Ascending aorta (tissue), 2 donors: Measurements from ENCODE around the gene HS1BP3. TPM values are rescaled to one million over a fixed set of nuclear protein-coding genes. Genes with fewer than 3 reads are reported as not detected.

Experiments used
- DNase-seq, 2 donors: peaks; one replicate each; pipeline ENCODE4 v3.0.0-alpha.2; 2019; ENCODE audit warnings: low spot score in 2 of 2
- H3K27ac ChIP-seq, 2 donors: fragments of 200-600 bp; sonication (generic); one replicate each; pipeline ENCODE4 v1.5.1; 2016 to 2017; ENCODE audit warnings: mild to moderate bottlenecking in 1 of 2
- H3K27me3 ChIP-seq: fragments of 200-600 bp; sonication (generic); one replicate; pipeline ENCODE4 v1.5.1; 2017
- H3K36me3 ChIP-seq, 2 donors: fragments of 200-600 bp; sonication (generic); one replicate each; pipeline ENCODE4 v1.5.1; 2016
- H3K4me1 ChIP-seq, 2 donors: fragments of 200-600 bp; sonication (generic); one replicate each; pipeline ENCODE4 v1.5.1; 2016 to 2017; ENCODE audit warnings: mild to moderate bottlenecking in 1 of 2
- H3K4me3 ChIP-seq, 2 donors: fragments of 200-600 bp; sonication (generic); one replicate each; pipeline ENCODE4 v1.5.1; 2016 to 2017; ENCODE audit warnings: mild to moderate bottlenecking in 1 of 2
- H3K9me3 ChIP-seq, 2 donors: fragments of 200-600 bp; sonication (generic); one replicate each; pipeline ENCODE4 v1.5.1; 2016
- intact Hi-C: fragments of 100-400 bp; cut with DNase I; formaldehyde crosslinking; loops from one replicate; pipeline ENCODE4 v1.15.1; 2023
- total RNA-seq: library from RNA; depleted of rRNA; stranded (reverse); fragments of >200 nt; gene quantifications from one replicate; pipeline ENCODE4 v1.1.0, GENCODE V29; 2016
- TF ChIP-seq, protein P1 (sequence below), 3 experiments: fragments of 200-600 bp in 2 of 3; fragments of 450-650 bp in 1 of 3; sonication (generic) in 2 of 3; IDR thresholded peaks; one replicate each; pipeline ENCODE4 v1.5.1; 2016 to 2019; ENCODE audit warnings: antibody characterized with exemption in 3 of 3, mild to moderate bottlenecking in 1 of 3, moderate library complexity in 1 of 3

The HS1BP3 gene
- total RNA-seq, 1 donor from 2014 or later: 40.0 TPM

- DNase-seq: peak in 1 of 2 donors; percentile 94
- intact Hi-C loops: loop anchor here (1.0 to 2.0 kb wide), 3 partner anchors 57 to 257 kb away; no protein-coding TSS in a partner anchor
- H3K27ac ChIP-seq: peak overlapping the region; percentile 68 to 99
Measured at GRCh38 chr2:20635675-20636584, 15.0 kb downstream of the HS1BP3 start.

GRCh38 chr2:20635113-20635510 is 15.8 kb downstream of the HS1BP3 start:
- TF ChIP-seq, protein P1, sequence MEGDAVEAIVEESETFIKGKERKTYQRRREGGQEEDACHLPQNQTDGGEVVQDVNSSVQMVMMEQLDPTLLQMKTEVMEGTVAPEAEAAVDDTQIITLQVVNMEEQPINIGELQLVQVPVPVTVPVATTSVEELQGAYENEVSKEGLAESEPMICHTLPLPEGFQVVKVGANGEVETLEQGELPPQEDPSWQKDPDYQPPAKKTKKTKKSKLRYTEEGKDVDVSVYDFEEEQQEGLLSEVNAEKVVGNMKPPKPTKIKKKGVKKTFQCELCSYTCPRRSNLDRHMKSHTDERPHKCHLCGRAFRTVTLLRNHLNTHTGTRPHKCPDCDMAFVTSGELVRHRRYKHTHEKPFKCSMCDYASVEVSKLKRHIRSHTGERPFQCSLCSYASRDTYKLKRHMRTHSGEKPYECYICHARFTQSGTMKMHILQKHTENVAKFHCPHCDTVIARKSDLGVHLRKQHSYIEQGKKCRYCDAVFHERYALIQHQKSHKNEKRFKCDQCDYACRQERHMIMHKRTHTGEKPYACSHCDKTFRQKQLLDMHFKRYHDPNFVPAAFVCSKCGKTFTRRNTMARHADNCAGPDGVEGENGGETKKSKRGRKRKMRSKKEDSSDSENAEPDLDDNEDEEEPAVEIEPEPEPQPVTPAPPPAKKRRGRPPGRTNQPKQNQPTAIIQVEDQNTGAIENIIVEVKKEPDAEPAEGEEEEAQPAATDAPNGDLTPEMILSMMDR (IDR thresholded peaks at IDR 0.05): no peak
- no peaks in the 10 kb centered on the region for H3K9me3 ChIP-seq
- no peak for DNase-seq
- peaks cover 28 to 57% of the 10 kb centered on the region in 2 donors for H3K4me1 ChIP-seq
- peaks cover 4 to 15% of the 10 kb centered on the region in 2 donors for H3K36me3 ChIP-seq
- intact Hi-C loops: loop anchor here (2.0 kb wide), 2 partner anchors 56 to 256 kb away; no protein-coding TSS in a partner anchor
- H3K4me3 ChIP-seq: peak overlapping the region in 1 of 2 donors; percentile 30
- no peaks in the 10 kb centered on the region for H3K27me3 ChIP-seq
- H3K27ac ChIP-seq: peak overlapping the region; percentile 68 to 99

More at GRCh38 chr2:20635675-20636584, 15.0 kb downstream of the HS1BP3 start:
- Histone ChIP-seq H3K4me3 (peak overlapping the region in 1 of 2 donors; percentile 40), H3K9me3 (no peaks in the 10 kb centered on the region), H3K4me1 (peaks cover 31 to 65% of the 10 kb centered on the region in 2 donors), H3K27me3 (no peaks in the 10 kb centered on the region), H3K36me3 (peaks cover 4 to 17% of the 10 kb centered on the region in 2 donors)
- TF ChIP-seq, protein P1 (IDR thresholded peaks at IDR 0.05): peak; percentile 94 to 98 (median 96)

DNA sequence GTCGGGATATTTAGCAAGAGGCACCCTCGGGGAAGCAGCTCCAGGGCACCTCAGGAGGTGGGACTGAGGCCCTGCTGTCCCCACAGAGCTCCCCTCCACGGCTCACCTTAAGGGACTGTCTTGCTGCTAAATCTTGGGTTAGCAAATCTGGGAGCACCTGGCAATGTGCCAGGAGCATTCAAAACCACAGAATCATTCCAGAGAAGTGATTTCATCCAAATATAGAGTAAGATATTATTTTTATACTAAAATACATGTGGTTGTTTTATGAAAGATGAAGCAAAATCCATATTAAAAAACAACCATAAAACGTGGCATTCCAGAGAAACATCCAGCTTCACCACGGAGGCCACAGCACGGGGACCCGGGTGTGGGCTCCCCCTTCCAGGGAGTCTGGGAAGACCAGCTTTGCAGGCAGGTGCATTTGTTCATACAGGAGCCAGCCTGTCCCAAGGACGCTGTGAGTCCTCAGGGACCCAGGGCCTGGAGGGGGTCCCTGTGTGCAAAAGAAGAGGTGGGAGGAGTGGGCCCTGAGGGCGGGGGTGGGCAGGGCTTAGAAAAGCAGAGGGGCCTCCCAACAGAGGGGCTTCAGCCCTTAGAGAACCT is 16.3 kb downstream of the HS1BP3 start:
- peak in 1 of 2 donors; percentile 88 for DNase-seq

GRCh38 chr2:20633794-20634506 is 16.9 kb downstream of the HS1BP3 start:
- Histone ChIP-seq H3K27me3 (no peaks in the 10 kb centered on the region), H3K4me3 (no peak overlapping the region), H3K4me1 (peaks cover 28 to 46% of the 10 kb centered on the region in 2 donors), H3K36me3 (peaks cover 8 to 17% of the 10 kb centered on the region in 2 donors), H3K9me3 (no peaks in the 10 kb centered on the region), H3K27ac (peak overlapping the region; percentile 68 to 99)
- intact Hi-C loops: loop anchor here (1.0 to 5.0 kb wide), 4 partner anchors 16 to 255 kb away; no protein-coding TSS in a partner anchor
- peak in 1 of 2 donors; percentile 85 for DNase-seq
- TF ChIP-seq, protein P1 (IDR thresholded peaks at IDR 0.05): no peak

More for the DNA sequence above, 16.3 kb downstream of the HS1BP3 start:
- intact Hi-C loops: loop anchor here (1.0 to 5.0 kb wide), 4 partner anchors 16 to 256 kb away; no protein-coding TSS in a partner anchor
- Histone ChIP-seq H3K4me1 (peaks cover 28 to 53% of the 10 kb centered on the region in 2 donors), H3K9me3 (no peaks in the 10 kb centered on the region), H3K4me3 (peak overlapping the region in 1 of 2 donors; percentile 30), H3K27me3 (no peaks in the 10 kb centered on the region), H3K27ac (peak overlapping the region; percentile 68 to 99), H3K36me3 (peaks cover 6 to 14% of the 10 kb centered on the region in 2 donors)
- TF ChIP-seq, protein P1 (IDR thresholded peaks at IDR 0.05): no peak

- Histone ChIP-seq H3K9me3 (no peaks in the 10 kb centered on the region), H3K36me3 (peaks cover 7 to 18% of the 10 kb centered on the region in 2 donors), H3K27me3 (no peaks in the 10 kb centered on the region), H3K4me3 (no peak overlapping the region), H3K27ac (peak overlapping the region; percentile 68 to 99), H3K4me1 (peaks cover 24 to 37% of the 10 kb centered on the region in 2 donors)
- intact Hi-C loops: loop anchor here (5.0 kb wide), 1 partner anchor 121 kb away; no protein-coding TSS in a partner anchor
- no peak for DNase-seq
- TF ChIP-seq, protein P1 (IDR thresholded peaks at IDR 0.05): no peak
Measured at GRCh38 chr2:20633001-20633400, 17.9 kb downstream of the HS1BP3 start.
